ENCODE data around the gene SEMA6D.

Gene SEMA6D

GRCh38 chr15:47726399-47726823, 9.1 kb downstream of the SEMA6D start:
- no peak for DNase-seq (ENCODE audit: extremely low read depth, low read depth)
- TF ChIP-seq CTCF (IDR thresholded peaks at IDR 0.05; ENCODE audit: low read depth, low read length), result no peak

GRCh38 chr15:47727137-47727536, 9.8 kb downstream of the SEMA6D start:
- TF ChIP-seq CTCF (IDR thresholded peaks at IDR 0.05; ENCODE audit: low read depth, low read length), result no peak
- DNase-seq (ENCODE audit: extremely low read depth, low read depth), result no peak

GRCh38 chr15:47727676-47728075, 10.4 kb downstream of the SEMA6D start:
- no peak for DNase-seq (ENCODE audit: extremely low read depth, low read depth)
- no peak for TF ChIP-seq CTCF (IDR thresholded peaks at IDR 0.05; ENCODE audit: low read depth, low read length)

GRCh38 chr15:47728426-47728825, 11.1 kb downstream of the SEMA6D start:
- no peak for TF ChIP-seq CTCF (IDR thresholded peaks at IDR 0.05; ENCODE audit: low read depth, low read length)
- DNase-seq (ENCODE audit: extremely low read depth, low read depth), result no peak

GRCh38 chr15:47728886-47729285, 11.6 kb downstream of the SEMA6D start:
- DNase-seq (ENCODE audit: extremely low read depth, low read depth), result no peak
- no peak for TF ChIP-seq CTCF (IDR thresholded peaks at IDR 0.05; ENCODE audit: low read depth, low read length)

- no peak for TF ChIP-seq CTCF (IDR thresholded peaks at IDR 0.05; ENCODE audit: low read depth, low read length)
- DNase-seq (ENCODE audit: extremely low read depth, low read depth), result no peak
Observed at GRCh38 chr15:47731230-47731629, 13.9 kb downstream of the SEMA6D start.

- TF ChIP-seq CTCF (IDR thresholded peaks at IDR 0.05; ENCODE audit: low read depth, low read length), result no peak
- no peak for DNase-seq (ENCODE audit: extremely low read depth, low read depth)
Observed at GRCh38 chr15:47732248-47732647, 14.9 kb downstream of the SEMA6D start.

Measured in AG09319 (cell line).